NOMO-1 treated with DMSO at 0.1 percent for 48 hours (cell line): ENCODE data around the gene STOM.

Source experiments
- DNase-seq: peaks from one replicate; lab custom pipeline; 2025; ENCODE audit not compliant: unreplicated experiment; lab: John Stamatoyannopoulos, UW

The STOM gene

GRCh38 chr9:121289026-121289771, 80.9 kb downstream of the STOM start:
- DNase-seq: peak; percentile 53
